Activated T-cell treated with anti-CD3 and anti-CD28 coated beads for 4 hours (primary cell): ENCODE measurements around the gene CSMD2.

Source experiments
- DNase-seq: peaks from one replicate; pipeline ENCODE4 v3.0.0-alpha.2; 2020

Gene CSMD2

DNA sequence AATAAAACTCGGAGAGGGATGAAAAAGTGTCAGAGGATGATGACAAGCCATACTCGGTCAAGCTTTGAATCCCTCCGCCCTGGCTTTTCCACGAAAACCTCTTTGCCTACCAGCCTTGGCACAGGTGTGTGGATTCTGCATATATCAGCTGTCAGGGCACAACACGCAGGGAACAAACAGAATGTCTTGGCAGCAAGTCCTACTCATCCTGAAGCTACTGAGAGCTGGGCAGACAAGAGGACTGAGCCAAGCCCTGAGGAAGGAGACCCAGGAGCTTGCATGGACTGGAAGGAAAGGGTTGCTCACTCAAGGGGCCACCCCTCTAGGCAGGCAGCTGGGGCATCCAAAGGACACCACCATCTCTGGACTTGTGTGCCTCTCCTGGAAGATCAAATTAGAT, 168.7 kb downstream of the CSMD2 start:
- no peak for DNase-seq

DNA sequence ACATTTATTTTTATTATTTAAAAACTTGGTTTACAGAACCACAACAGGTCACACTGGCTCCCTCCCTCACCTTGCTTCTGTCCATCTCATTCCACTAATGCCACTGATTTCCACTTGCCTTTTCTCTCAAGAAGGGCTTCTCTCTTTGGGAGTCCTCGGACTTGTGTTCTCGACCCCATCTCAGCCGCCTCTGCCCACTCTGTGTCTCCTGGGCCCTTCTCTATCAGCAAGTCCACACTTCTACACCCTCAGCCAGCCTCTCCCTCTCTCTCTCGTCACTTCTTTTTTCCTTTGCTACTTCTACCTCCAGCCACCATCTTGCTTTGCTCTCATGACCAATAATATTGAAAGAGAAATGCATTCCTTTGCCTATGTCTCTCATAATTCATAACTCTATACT, 171.7 kb downstream of the CSMD2 start:
- no peak for DNase-seq

DNA sequence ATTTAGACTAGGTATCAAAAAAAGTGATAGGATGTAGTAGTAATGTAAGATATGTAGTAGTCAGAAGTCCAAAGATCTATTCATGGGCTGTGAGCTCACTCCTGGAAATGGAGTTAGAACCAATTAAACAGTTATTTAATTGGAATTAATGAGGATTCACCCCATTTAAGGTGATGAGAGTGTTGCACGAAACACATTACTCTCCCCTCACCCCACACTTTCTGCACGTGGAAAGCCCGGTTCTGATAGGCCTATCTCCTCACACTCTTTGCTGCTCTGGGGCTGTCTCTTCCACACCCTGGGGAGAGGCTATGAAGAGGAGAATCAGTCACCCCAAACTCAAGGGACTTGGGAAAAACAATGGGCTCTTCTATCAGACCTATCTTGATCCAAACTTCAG, 174.7 kb downstream of the CSMD2 start:
- no peak for DNase-seq

DNA sequence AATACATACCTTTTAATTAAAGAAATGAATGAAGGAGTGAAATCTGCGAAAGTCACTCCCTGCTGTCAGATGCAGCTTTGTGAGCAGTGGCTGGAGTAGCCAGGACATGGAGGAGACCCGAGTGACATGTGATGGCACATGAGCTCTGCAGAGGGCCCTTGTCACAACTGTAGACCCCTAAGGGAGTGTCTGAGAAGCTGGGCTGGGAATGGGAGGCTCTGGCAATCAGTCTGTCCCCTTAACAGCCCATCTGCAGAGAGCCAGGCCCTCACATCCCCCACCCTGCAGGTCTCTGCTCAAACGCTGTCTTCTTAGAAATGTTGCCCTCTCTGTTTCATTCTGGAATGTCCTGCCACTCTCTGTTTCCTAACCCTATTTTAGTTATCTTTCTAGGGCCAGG, 176.9 kb downstream of the CSMD2 start:
- DNase-seq: no peak

DNA sequence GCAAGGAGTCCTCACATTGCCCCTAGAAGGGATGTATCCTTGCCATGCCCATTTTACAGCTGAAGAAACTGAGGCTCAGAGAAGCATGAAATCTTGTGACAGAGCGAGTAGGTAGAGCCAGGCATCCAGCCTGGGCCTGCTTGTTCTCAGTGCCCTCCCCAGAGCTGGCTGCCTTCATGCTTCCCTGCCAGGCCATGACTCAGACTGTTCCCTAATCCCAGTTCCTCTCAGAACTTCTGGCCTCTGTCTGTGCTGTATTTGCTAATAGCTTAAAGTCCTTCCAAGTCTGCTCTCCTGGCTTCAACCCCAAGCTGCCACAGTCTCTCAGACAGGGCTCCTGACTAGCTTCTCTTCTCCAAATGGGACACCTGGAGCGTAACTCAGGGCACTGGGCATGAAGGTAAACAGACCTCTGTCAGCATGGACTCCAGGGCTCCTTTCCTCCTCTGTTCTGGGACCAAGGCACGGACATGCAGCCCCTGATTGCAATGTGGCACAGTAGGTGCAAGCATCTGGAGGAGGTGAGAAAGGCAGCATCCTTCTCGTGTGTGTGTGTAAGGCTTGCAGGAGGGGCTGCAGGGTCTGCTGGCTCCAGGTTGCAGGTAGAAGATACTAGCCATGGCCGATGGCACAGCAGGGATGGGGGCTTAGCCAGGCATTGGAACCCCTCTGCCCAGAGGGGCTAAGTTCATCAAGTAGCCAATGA, 178.5 kb downstream of the CSMD2 start:
- no peak for DNase-seq

DNA sequence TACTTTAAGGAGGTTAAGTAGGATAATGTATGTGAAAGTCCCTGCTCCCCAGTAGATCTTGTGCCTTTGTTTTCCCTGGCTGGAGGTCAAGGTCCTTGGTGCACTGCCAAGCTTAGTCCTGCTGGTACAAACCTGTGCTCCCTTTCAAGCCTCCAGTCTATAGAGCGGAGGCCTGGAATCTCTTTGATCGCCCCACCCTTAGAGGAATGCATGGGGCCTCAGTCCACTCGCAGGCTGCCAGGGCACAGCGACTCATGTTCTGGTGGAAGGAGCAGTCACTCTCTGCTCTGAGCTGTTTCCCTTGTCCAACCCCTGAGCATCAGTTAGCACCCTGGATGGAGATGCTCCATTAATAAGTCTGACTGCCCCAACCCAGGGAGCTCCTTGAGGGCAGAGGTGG, 179.4 kb downstream of the CSMD2 start:
- DNase-seq: no peak

DNA sequence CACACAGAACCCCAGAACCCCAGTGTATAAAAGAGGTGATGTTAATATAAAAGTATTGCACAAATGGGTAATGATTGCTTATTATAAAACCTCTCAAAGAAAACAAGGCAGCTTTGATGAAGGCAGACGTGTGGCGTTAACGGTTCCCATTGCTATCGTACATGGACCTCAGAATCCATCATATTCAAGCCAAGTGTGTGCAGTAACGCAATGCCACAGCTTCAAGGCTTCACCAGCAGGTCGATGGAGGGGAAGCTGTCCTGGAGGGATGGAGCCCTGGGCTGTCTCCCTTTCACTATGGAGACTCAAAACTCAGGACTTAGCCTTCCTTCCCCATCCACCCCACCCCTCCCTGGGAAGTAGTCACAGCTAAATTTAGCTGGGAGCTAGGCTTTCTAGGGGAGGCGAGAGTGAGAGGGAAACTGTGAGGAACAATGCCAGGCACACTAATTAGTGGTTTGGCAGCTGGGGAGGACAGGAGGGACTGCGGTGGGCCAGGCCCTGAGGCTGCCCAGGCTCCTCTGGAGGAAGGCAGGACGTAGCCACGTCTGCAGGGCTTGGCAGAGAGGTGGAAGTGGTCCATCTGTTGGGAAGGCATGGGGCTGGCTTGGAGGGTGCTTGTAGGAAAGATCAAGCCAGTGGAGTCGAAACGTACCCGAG, 180.0 kb downstream of the CSMD2 start:
- DNase-seq: no peak

DNA sequence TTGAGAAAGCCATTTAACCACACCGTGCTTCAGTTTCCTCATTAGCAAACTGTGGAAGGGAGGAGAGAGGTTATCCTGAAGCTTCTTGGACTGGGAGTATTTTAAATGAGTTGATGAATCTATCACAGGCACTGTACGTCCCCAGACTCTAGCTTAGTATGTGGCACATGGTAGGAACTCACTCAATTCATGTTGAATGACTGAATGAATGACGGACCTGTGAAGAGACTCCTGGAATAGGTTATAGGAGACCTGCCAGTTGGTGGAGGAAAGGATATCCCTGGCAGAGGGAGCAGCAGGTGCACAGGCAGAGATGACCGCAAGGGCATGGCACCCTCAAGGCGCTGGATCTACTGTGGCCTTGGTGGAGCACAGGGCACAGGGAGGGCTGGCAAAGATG, 182.6 kb downstream of the CSMD2 start:
- DNase-seq: no peak

DNA sequence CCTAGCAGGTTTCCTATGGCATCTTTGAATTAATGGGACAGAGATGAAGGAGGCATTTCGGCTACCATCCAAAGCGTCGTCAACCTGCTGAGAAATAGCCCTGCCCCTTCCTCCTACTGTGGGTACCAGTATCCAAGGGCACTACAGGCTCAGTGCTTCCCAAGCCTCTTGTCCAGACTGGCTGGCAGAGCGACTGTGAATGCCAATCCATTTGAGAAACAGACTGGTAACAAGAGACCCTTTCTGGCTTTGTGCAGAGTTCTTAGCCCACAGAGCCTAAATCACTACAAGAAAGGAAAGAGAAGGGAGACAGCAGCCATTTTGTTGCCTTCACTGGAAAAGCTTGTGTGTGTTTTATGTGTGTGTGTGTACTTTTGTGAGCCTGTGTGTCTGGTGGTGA, 185.7 kb downstream of the CSMD2 start:
- no peak for DNase-seq

DNA sequence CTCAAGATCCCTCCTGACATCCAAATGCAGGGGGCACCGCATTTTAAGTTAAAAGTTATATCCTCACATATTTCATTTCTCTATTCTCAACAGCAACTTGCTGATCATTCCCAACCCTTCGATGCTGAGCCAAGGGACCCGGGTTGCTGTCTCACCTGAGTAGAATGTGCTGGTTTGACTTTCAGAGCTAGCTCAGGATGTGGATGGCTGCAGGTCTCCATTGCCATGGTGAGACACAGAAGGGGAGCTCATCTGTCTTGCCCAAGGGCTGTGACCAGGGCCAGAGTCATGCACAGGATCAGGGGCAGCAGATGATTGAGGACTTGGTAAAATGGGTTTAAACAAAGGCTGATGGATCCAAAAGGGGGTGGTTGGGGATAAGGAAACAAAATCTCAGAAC, 189.1 kb downstream of the CSMD2 start:
- DNase-seq: no peak

DNA sequence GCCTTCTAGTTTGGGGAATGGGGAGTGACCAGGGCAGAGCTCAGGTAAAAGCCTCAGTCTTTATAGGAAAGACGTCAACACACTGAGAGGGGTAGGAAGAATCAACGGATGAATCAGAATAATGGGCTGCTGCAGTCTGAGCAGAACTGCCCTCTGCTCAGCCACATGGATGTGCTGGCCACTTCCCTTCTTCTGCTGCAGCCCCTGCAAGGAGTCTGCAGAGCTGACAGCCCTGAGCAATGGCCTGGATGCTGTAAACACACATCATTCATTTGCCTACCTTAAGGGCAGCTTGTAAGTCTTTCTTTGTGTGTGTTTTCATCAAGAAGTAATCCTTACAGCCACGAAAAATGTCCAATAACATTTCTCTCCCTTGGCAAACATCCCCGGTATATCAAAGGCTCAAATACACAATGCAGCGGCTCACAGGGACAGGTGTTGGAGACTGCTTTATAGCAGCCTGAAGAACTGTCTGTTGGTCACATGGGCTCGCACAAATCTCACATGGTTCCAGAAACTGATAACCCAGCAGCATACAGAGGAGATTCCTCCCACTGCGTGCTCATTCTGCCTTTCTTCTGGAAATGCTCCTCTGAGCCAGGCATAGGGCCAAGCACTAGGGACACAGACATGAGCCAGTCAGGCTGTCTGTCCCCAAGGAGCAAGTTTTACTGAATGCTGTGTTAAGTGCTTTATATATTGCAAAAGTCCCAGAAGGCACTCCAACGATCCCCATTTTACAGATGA, 191.1 kb downstream of the CSMD2 start:
- DNase-seq: no peak

DNA sequence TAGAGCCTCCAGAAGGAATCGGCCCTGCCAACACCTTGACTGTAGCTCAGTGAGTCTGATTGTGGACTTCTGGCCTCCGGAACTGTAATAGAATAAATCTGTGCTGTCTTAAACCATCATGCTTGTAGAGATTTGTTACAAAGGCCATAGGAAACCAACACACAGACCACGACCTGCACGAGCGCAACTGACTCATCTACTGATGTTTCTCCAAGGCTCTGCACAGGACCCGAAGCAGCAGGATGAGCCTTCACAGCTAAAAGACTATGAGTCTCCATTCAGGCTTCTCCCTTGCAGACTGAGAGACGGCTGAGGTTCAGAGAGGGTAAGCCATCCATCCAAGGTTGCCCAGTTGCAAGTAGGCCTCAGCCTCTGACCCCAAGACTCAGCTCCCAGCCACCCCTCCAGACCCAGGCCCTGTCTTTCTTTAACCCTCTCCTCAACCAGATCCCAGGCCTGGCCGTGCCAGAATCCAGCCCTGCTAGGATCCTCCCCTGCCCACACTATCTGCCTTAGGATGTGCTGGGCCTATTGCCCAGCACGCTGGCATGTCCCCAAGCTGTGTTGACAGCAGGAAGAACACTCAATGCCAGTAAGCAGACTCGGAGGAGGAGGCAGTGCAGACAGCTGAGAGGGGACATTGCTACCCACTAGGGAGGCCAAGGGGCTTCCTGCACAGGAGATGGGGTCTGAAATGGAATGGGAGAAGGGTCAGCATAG, 192.2 kb downstream of the CSMD2 start:
- DNase-seq: no peak

DNA sequence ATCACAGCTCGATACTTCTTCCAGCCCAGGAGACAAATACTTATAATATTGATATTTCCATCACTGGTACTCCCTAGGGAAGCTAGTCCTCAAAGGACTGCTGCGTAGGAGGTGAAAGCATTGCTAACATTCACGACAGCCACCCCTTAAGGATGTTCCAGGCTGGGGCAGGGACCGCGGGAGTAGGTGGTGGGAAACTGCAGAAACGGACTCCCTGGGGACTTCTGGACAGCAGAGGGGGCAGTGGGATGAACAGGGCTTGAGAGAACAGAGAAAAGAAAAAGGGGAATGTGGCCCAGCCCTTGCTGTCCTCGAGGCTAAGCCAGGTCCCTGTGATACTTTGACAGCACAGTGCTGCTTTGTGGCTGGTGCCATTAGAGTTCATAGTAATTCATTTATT, 193.1 kb downstream of the CSMD2 start:
- no peak for DNase-seq

DNA sequence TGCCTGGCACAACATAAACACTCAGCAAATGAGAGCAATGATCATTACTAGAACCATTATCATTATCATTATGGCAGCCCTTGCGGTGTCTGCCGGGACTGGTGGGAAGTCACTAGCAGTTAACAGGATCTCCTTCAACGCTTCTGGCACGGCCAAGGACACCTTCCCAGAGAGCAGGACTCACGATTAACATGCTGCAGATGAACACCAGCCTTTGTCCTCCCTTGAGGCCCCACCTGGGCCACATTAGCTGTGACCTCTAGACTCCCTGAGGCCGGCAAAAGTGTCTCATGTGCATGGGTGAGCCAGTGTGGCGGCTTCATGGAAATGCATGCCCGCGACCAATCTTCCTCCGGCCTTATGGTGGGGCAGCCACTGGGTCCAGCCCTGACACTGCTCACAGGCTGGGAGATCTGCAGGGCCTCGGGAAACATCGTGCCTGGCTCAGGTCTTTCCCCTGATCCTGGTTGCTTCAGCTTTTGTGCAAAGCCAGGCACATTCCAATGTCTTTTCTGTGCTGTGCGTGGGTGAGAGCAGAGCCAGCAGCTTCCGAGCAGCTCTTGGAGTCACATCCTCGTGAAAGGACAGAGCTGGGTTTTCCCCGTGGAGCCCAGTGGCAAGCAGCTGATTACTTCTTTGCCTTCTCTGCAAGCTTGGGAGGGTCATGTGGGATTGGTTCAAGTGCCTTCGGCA, 193.9 kb downstream of the CSMD2 start:
- DNase-seq: no peak

DNA sequence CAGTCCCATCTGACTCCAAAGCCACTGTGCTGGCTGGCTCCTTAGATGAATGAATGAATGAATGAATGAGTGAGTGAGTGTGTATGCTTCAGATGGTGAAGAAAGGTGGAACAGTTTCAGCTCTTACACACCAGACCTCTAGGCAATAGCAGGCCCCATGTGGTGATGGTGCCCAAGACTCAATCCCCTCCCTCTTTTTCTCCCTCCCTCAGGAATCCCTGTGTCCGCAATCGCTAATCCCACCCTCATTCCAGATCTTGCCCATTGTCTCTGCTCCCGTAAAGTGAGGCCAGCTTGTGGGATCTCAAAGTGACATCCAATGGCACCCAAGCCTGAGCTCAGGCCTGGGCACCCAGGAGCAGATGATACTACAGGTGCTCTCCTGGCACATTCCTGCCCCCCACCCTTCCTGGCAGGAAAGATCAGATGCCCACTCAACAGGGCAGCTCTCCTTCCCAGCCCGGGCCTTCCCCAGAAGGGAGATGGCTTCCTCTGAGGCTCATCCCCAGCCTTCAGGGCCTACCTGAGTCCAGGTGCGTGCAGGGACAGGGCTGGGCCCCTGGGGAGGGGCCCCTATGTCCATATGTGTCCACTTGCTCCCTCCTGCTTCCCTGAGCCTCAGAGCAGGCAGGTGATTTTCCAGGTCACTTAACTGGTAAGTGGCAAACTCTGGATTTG, 194.7 kb downstream of the CSMD2 start:
- DNase-seq: no peak

DNA sequence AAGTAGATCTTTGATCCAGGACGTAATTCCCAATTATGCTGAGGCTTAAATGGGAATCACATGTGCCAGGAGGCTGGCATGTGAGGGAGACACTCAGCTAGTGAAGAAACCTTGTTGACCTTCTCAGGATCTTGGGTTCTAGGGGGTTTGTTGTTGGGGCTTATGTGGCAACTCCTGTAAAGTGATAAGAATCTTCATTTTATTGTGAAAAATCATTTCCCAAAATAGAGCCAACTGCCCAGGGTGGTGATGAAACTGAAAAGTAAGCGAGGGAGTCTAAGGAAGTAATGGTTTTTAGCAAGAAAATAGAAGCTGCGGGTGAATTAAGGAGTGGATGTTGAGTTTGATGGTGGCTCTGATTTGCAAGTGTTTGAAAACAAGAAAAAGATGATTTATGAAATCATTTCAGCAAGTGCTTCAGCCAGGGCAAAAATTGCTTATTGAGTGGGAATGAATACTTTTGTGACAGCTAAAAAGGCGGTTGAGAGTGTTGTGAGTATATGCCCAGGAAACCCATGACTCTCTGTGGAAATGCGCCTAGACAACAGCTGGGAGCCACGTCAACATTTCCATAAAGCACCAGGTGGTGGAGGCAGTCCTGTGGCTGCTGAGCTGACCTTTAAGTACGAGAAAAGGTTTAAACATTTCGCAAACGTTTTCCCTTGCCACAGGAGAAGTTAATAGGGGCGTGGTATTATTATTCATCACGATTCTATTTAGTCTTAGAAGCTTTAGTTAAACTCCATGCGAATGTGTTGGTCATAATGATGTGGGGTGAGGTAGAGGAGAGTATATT, 198.5 kb downstream of the CSMD2 start:
- no peak for DNase-seq

DNA sequence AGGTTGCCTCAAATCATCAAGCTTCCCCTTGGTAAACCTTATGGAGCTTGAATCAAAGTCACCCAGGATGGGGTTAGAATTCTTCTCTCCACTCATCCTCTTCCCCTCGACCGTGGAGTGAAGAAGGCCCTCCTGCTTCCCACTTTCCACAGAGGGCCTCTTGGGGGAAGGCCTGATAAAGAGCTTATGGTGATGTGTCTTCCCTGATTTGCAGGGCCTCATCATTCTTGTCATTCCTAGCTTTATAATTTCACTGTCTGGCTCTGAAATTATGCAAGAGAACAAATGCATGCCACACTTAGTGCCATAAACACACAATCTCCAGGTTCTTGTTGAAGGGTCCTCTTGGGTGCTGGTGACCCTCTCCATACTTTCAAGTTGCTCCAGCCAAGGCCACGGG, 199.9 kb downstream of the CSMD2 start:
- no peak for DNase-seq

DNA sequence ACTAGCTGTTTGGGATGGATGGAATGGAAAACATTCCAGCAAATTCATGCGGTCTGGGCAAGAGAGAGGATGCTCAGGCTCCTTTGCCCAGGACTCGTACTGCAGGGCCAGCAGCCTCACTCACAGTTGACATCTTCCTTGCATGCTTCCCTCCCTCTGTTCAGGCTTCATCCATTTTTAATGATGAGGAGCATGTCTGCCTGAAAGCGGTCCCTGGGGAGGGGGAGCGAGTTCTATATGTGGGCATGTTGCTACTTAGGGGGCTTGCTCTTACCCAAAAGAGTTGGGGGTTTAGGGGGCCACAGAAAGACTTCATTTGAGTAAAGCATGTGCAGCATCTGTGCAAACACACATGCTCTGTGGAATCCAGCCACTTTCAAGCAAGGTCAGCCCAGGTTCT, 203.0 kb downstream of the CSMD2 start:
- no peak for DNase-seq

DNA sequence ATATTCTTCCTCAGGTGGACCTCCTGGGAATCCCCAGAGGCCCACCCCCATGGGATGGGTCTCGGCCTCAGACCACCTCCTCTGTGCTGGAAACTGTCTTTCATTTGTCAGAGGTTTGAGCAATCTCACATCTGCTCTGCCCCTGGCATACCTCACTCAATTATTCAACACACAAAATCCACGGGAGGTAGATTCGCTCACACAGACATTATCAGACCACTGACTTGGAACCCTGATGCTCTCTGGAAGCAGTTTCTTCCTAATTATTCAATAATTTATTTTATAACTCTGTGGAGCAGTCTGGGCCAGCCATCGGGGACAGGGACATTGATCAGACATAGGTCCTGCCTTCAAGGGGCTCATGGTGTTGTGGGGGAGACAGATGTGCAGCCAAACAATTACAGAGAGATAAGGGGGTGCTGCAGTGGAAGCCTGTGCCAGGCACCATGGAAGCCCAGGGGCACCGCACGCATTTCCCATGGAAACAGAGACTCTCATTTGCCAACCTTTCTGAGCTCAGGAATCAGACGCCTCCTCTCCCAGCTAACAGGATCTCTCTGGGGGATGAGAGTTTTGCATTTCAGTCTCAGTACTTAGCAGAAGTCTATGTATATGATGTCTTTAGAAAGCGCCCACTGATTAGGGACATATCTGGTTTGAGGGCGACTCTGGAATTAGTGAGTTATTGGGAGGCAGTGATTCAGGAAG, 204.7 kb downstream of the CSMD2 start:
- no peak for DNase-seq

DNA sequence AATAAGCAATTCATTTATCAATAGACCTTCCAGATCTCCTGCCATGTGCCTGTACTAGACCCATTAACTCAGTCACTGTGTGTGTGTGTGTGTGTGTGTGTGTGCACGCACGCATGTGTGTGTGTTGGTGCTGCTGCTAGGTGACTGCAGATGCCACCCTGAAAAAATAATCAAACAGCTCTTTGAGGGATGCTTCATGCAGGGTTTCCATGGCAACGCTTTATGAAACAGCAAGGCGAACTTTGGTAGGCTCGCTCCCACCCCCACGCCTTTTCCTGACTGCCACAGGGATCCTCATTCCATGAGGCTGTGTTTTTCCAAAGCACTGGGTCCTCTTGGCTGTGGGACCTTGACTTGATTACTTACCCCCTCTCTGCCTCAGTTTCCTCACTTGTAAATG, 207.2 kb downstream of the CSMD2 start:
- DNase-seq: no peak

DNA sequence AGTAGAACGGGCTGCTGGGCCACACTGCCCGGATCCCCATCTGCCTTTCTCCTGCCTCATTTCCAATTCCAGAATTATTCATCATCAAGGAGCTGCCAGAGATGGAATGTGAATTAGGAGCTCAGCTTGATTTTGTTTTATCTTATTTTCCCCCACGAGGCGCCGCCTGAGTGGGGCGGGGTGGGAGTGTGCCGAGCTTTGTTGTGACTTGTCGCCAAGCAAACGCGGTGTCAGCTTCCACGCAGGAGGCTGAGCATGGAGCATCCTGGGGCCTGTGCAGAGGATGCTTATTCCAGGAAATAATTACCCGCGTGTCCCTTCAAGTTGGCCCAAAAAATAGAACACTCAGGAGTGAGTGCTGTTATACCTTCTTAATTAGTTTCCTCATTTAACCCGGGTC, 209.9 kb downstream of the CSMD2 start:
- DNase-seq: no peak
